Lung (tissue), 12 donors: ENCODE results near the gene UBE2L5. TPM values are rescaled to one million over a fixed set of nuclear protein-coding genes. Genes with fewer than 3 reads are reported as not detected.

Experiments used
- ATAC-seq: fragments of 200-7000 bp; cut with Tn5 transposase; one replicate; pipeline ENCODE4 v1.9.1; 2020; ENCODE audit warnings: moderate number of reproducible peaks; ENCODE audit not compliant: insufficient read depth, low FRiP score
- DNase-seq, 3 donors: peaks; one replicate each; pipeline ENCODE4 v3.0.0-alpha.2; 2013 to 2017
- H3K27ac ChIP-seq, 2 donors: one replicate each; pipeline ENCODE4 v1.5.1; 2013; ENCODE audit warnings: mild to moderate bottlenecking in 2 of 2, moderate library complexity in 2 of 2, control low read depth in 1 of 2, inconsistent platforms in 1 of 2, low read depth in 1 of 2, low read length in 1 of 2
- H3K27me3 ChIP-seq, 3 donors: one replicate each; pipeline ENCODE4 v1.5.1; 2013; ENCODE audit warnings: low read length in 2 of 3; ENCODE audit not compliant: control insufficient read depth in 3 of 3, insufficient read depth in 3 of 3
- H3K36me3 ChIP-seq, 4 donors: one replicate each; pipeline ENCODE4 v1.5.1; 2013; ENCODE audit warnings: low read length in 4 of 4, mild to moderate bottlenecking in 1 of 4, moderate library complexity in 1 of 4; ENCODE audit not compliant: control insufficient read depth in 4 of 4, insufficient read depth in 4 of 4
- H3K4me1 ChIP-seq, 5 donors: one replicate each; pipeline ENCODE4 v1.5.1; 2013; ENCODE audit warnings: low read length in 5 of 5, mild to moderate bottlenecking in 2 of 5, moderate library complexity in 1 of 5; ENCODE audit not compliant: control insufficient read depth in 5 of 5, insufficient read depth in 5 of 5
- H3K4me3 ChIP-seq: one replicate; pipeline ENCODE4 v1.5.1; 2013; ENCODE audit warnings: mild to moderate bottlenecking, control low read depth, moderate library complexity
- H3K9ac ChIP-seq, 2 donors: one replicate each; pipeline ENCODE4 v1.5.1; 2013; ENCODE audit warnings: low read length in 2 of 2, control low read depth in 1 of 2; ENCODE audit not compliant: insufficient read depth in 1 of 2
- H3K9me3 ChIP-seq, 4 donors: one replicate each; pipeline ENCODE4 v1.5.1; 2013; ENCODE audit warnings: low read length in 3 of 4, mild to moderate bottlenecking in 1 of 4, moderate library complexity in 1 of 4; ENCODE audit not compliant: control insufficient read depth in 4 of 4, insufficient read depth in 3 of 4
- WGBS, 2 donors: extraction: QIAGEN DNeasy Blood & Tissue Kit; methylation state at CpG; one replicate each; pipeline ENCODE4 v1.1.7; 2013; 5-methylcytosine and 5-hydroxymethylcytosine counted together
- polyA plus RNA-seq, 2 donors: library from polyadenylated mRNA; stranded (reverse); fragments of 200-250 nt; gene quantifications; one replicate each; pipeline ENCODE4 v1.2.1, GENCODE V29; 2013
- total RNA-seq, 2 donors: library from RNA; depleted of rRNA in 1 of 2; stranded (reverse); fragments of >200 nt in 1 of 2; gene quantifications; one replicate each; pipeline ENCODE4 v1.2.1, GENCODE V29; 2014 to 2021
- TF ChIP-seq, protein P1 (sequence below): IDR thresholded peaks from 2 replicates; pipeline ENCODE4 v1.5.1; 2012; ENCODE audit warnings: mild to moderate bottlenecking; ENCODE audit errors: control extremely low read depth, extremely low read depth
- donor health status: control.
- donor health status: control.
- donor health status: Bipolar disorder and iron deficiency.
- donor health status: healthy.
- donor health status: DM: yes; HTN: yes; CAD: no.

UBE2L5 gene
- total and polyA plus RNA-seq, 4 donors, result 0.06 TPM; not detected in 3

GRCh38 chr13:30435911-30436451 lies 13.7 kb downstream of the UBE2L5 start:
- no peak overlapping the region for H3K9ac ChIP-seq
- peaks cover 0 to 11% (median 7%) of the 10 kb centered on the region in 3 donors for H3K27me3 ChIP-seq
- TF ChIP-seq, protein P1, sequence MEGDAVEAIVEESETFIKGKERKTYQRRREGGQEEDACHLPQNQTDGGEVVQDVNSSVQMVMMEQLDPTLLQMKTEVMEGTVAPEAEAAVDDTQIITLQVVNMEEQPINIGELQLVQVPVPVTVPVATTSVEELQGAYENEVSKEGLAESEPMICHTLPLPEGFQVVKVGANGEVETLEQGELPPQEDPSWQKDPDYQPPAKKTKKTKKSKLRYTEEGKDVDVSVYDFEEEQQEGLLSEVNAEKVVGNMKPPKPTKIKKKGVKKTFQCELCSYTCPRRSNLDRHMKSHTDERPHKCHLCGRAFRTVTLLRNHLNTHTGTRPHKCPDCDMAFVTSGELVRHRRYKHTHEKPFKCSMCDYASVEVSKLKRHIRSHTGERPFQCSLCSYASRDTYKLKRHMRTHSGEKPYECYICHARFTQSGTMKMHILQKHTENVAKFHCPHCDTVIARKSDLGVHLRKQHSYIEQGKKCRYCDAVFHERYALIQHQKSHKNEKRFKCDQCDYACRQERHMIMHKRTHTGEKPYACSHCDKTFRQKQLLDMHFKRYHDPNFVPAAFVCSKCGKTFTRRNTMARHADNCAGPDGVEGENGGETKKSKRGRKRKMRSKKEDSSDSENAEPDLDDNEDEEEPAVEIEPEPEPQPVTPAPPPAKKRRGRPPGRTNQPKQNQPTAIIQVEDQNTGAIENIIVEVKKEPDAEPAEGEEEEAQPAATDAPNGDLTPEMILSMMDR, result no peak
- no peak overlapping the region for H3K4me3 ChIP-seq
- H3K36me3 ChIP-seq, result no peaks in the 10 kb centered on the region
- no peak for ATAC-seq
- H3K4me1 ChIP-seq, result peaks cover 0 to under 1% (median 0%) of the 10 kb centered on the region in 5 donors
- H3K9me3 ChIP-seq, result no peaks in the 10 kb centered on the region
- H3K27ac ChIP-seq, result no peak overlapping the region
- no peak for DNase-seq
- 87 to 88% methylated on average over 3 of the region's 3 CpGs for WGBS, 2 donors

GRCh38 chr13:30437177-30437576 lies 14.9 kb downstream of the UBE2L5 start:
- Histone ChIP-seq H3K4me1 (no peaks in the 10 kb centered on the region), H3K9ac (no peak overlapping the region), H3K4me3 (no peak overlapping the region), H3K27me3 (peaks cover 0 to 8% (median 7%) of the 10 kb centered on the region in 3 donors), H3K36me3 (no peaks in the 10 kb centered on the region), H3K27ac (no peak overlapping the region), H3K9me3 (no peaks in the 10 kb centered on the region)
- DNase-seq (no peak), ATAC-seq (no peak)
- WGBS, 2 donors, result 84 to 85% methylated on average over 8 of the region's 8 CpGs
- TF ChIP-seq, protein P1, result no peak

GRCh38 chr13:30438286-30438685 lies 16.0 kb downstream of the UBE2L5 start:
- Histone ChIP-seq H3K36me3 (no peaks in the 10 kb centered on the region), H3K27ac (no peak overlapping the region), H3K4me1 (no peaks in the 10 kb centered on the region), H3K27me3 (peaks cover 0 to 8% (median 3%) of the 10 kb centered on the region in 3 donors), H3K9me3 (no peaks in the 10 kb centered on the region), H3K9ac (no peak overlapping the region), H3K4me3 (no peak overlapping the region)
- ATAC-seq (no peak), DNase-seq (no peak)
- TF ChIP-seq, protein P1, result no peak
- WGBS, 2 donors, result 92 to 98% methylated on average over 3 of the region's 3 CpGs
